H1 (cell line): ENCODE measurements around the gene SLC35B1. TPM values are rescaled to one million over a fixed set of nuclear protein-coding genes. Genes with fewer than 3 reads are reported as not detected.

ENCODE experiments used
- CTCF ChIA-PET: fragments of 300-600 bp; sonication (Branson Sonifier 250); formaldehyde crosslinking; loops from one replicate; lab custom pipeline; 2021; ENCODE audit not compliant: partially characterized antibody; lab: Charles Lee
- POLR2A ChIA-PET: fragments of 300-600 bp; sonication (Branson Sonifier 250); formaldehyde crosslinking; loops from one replicate; lab custom pipeline; 2021; ENCODE audit warnings: inconsistent platforms; ENCODE audit not compliant: partially characterized antibody; lab: Charles Lee
- DNase-seq, 2 experiments: peaks; one replicate each; pipeline versions ENCODE4 v3.0.0 to v3.0.0-alpha.2; 2010 to 2022; ENCODE audit warnings: low spot score in 2 of 2, low read depth in 1 of 2, mixed read lengths in 1 of 2
- FAIRE-seq: peaks from 2 replicates; lab custom pipeline; 2011; peaks lifted over from hg19 to GRCh38; lab: Jason Lieb, UNC
- H2AFZ ChIP-seq: 2 replicates; pipeline ENCODE4 v1.8.1; 2012; ENCODE audit warnings: low read length, inconsistent platforms
- H2AK5ac ChIP-seq: 2 replicates; pipeline ENCODE4 v1.6.1; 2013; ENCODE audit warnings: low read depth, low read length
- H2BK120ac ChIP-seq: replicated peaks from 2 replicates; pipeline ENCODE3; 2013; ENCODE audit warnings: low read depth, low read length, inconsistent platforms
- H2BK12ac ChIP-seq: 2 replicates; pipeline ENCODE4 v1.6.1; 2013; ENCODE audit warnings: low read depth, low read length
- H2BK15ac ChIP-seq: 2 replicates; pipeline ENCODE4 v1.6.1; 2013; ENCODE audit warnings: low read length
- H2BK20ac ChIP-seq: 2 replicates; pipeline ENCODE4 v1.6.1; 2013; ENCODE audit warnings: low read length
- H2BK5ac ChIP-seq: 2 replicates; pipeline ENCODE4 v1.6.1; 2013; ENCODE audit warnings: low read depth, low read length
- H3K14ac ChIP-seq: 2 replicates; pipeline ENCODE4 v1.6.1; 2013; ENCODE audit warnings: inconsistent platforms; ENCODE audit not compliant: insufficient read length
- H3K18ac ChIP-seq: 2 replicates; pipeline ENCODE4 v1.6.1; 2013; ENCODE audit warnings: low read length; ENCODE audit errors: extremely low read depth
- H3K23ac ChIP-seq: 2 replicates; pipeline ENCODE4 v1.6.1; 2013; ENCODE audit warnings: inconsistent platforms; ENCODE audit not compliant: insufficient read length
- H3K23me2 ChIP-seq: 2 replicates; pipeline ENCODE4 v1.6.1; 2013; ENCODE audit warnings: low read depth, low read length
- H3K27ac ChIP-seq: 2 replicates; pipeline ENCODE4 v1.6.1; 2011; ENCODE audit warnings: low read depth, low read length, inconsistent platforms
- H3K27me3 ChIP-seq, 4 experiments: replicated peaks in 1 of 4; 1 replicate in 1 of 4; 2 replicates in 3 of 4; pipeline versions ENCODE4 v1.6.1 to v1.8.1; 2011 to 2013; ENCODE audit warnings: low read length in 3 of 4, mild to moderate bottlenecking in 3 of 4, inconsistent platforms in 2 of 4, mixed read lengths in 2 of 4, moderate library complexity in 1 of 4; ENCODE audit not compliant: control insufficient read depth in 3 of 4, insufficient read depth in 3 of 4; ENCODE audit errors: extremely low read depth in 1 of 4
- H3K36me3 ChIP-seq, 4 experiments: 2 replicates each; pipeline versions ENCODE4 v1.6.1 to v1.8.1; 2011 to 2013; ENCODE audit warnings: mild to moderate bottlenecking in 4 of 4, low read length in 3 of 4, moderate library complexity in 2 of 4, control low read depth in 1 of 4, inconsistent platforms in 1 of 4; ENCODE audit not compliant: insufficient read depth in 4 of 4, control insufficient read depth in 2 of 4
- H3K4ac ChIP-seq: replicated peaks from 2 replicates; pipeline ENCODE3; 2013; ENCODE audit warnings: low read length, low read depth, mixed read lengths, inconsistent platforms; ENCODE audit not compliant: insufficient read length
- H3K4me1 ChIP-seq, 4 experiments: replicated peaks in 1 of 4; 1 replicate in 1 of 4; 2 replicates in 3 of 4; pipeline versions ENCODE4 v1.6.1 to v1.8.1; 2011 to 2013; ENCODE audit warnings: low read length in 3 of 4, inconsistent platforms in 2 of 4, mixed read lengths in 1 of 4; ENCODE audit not compliant: insufficient read depth in 4 of 4, control insufficient read depth in 3 of 4
- H3K4me2 ChIP-seq, 2 experiments: 2 replicates each; pipeline versions ENCODE4 v1.6.1 to v1.8.1; 2011 to 2013; ENCODE audit warnings: low read depth in 2 of 2, low read length in 2 of 2, control low read depth in 1 of 2, inconsistent platforms in 1 of 2, mild to moderate bottlenecking in 1 of 2; ENCODE audit not compliant: insufficient read depth in 1 of 2
- H3K4me3 ChIP-seq, 4 experiments: fragments of 200-600, 300-600 bp in 1 of 4; sonication (generic), shearing (Covaris generic), sonication (Bioruptor Twin) in 1 of 4; 2 replicates each; pipeline versions ENCODE4 v1.5.1 to v1.8.1; 2011 to 2016; ENCODE audit warnings: low read length in 4 of 4, low read depth in 3 of 4, control low read depth in 2 of 4, inconsistent platforms in 2 of 4, mild to moderate bottlenecking in 2 of 4, mixed read lengths in 1 of 4, moderate library complexity in 1 of 4; ENCODE audit not compliant: insufficient read depth in 2 of 4; ENCODE audit errors: extremely low read depth in 1 of 4
- H3K56ac ChIP-seq: replicated peaks from 2 replicates; pipeline ENCODE3; 2013; ENCODE audit warnings: low read depth, mild to moderate bottlenecking, mixed read lengths, low read length, inconsistent platforms; ENCODE audit not compliant: insufficient read length
- H3K79me1 ChIP-seq: 2 replicates; pipeline ENCODE4 v1.6.1; 2013; ENCODE audit warnings: low read depth, low read length, control low read depth
- H3K79me2 ChIP-seq, 2 experiments: 2 replicates each; pipeline versions ENCODE4 v1.6.1 to v1.8.1; 2012 to 2013; ENCODE audit warnings: low read length in 2 of 2, mild to moderate bottlenecking in 2 of 2, inconsistent platforms in 1 of 2; ENCODE audit not compliant: insufficient read depth in 2 of 2, control insufficient read depth in 1 of 2
- H3K9ac ChIP-seq, 4 experiments: replicated peaks in 1 of 4; 1 replicate in 1 of 4; 2 replicates in 3 of 4; pipeline versions ENCODE4 v1.6.1 to v1.8.1; 2011 to 2013; ENCODE audit warnings: low read depth in 3 of 4, low read length in 3 of 4, control low read depth in 2 of 4, mild to moderate bottlenecking in 2 of 4, moderate library complexity in 2 of 4, inconsistent platforms in 1 of 4; ENCODE audit errors: extremely low read depth in 1 of 4
- H3K9me3 ChIP-seq, 2 experiments: 2 replicates each; pipeline versions ENCODE4 v1.6.1 to v1.8.1; 2012 to 2013; ENCODE audit warnings: mild to moderate bottlenecking in 2 of 2, moderate library complexity in 2 of 2, control low read depth in 1 of 2, inconsistent platforms in 1 of 2, low read depth in 1 of 2, low read length in 1 of 2, mixed read lengths in 1 of 2; ENCODE audit not compliant: insufficient read depth in 2 of 2
- H4K20me1 ChIP-seq, 2 experiments: replicated peaks in 1 of 2; 2 replicates each; pipeline versions ENCODE3 to v1.8.1; 2011 to 2013; ENCODE audit warnings: inconsistent platforms in 2 of 2, low read length in 2 of 2, mild to moderate bottlenecking in 1 of 2; ENCODE audit not compliant: insufficient read depth in 2 of 2, control insufficient read depth in 1 of 2
- H4K5ac ChIP-seq: 2 replicates; pipeline ENCODE4 v1.6.1; 2013; ENCODE audit warnings: low read length, low read depth, mixed read lengths, inconsistent platforms; ENCODE audit not compliant: insufficient read length
- H4K8ac ChIP-seq: 2 replicates; pipeline ENCODE4 v1.8.0; 2013; ENCODE audit warnings: mild to moderate bottlenecking, moderate library complexity, low read length, inconsistent platforms; ENCODE audit not compliant: insufficient read depth; ENCODE audit errors: extremely low read depth
- H4K91ac ChIP-seq: replicated peaks from 2 replicates; pipeline ENCODE3; 2013; ENCODE audit warnings: low read length, mixed read lengths, inconsistent platforms; ENCODE audit not compliant: insufficient read length
- CEBPB ChIP-seq: IDR thresholded peaks from 2 replicates; pipeline ENCODE4 v1.6.1; 2012; ENCODE audit warnings: low read depth, low read length
- EGR1 ChIP-seq: IDR thresholded peaks from 2 replicates; pipeline ENCODE4 v1.6.1; 2011; ENCODE audit warnings: low read depth, low read length, borderline replicate concordance
- GABPA ChIP-seq: IDR thresholded peaks from 2 replicates; pipeline ENCODE4 v1.6.1; 2011; ENCODE audit warnings: mild to moderate bottlenecking, low read length, moderate library complexity, borderline replicate concordance; ENCODE audit not compliant: insufficient read depth
- NANOG ChIP-seq: IDR thresholded peaks from 2 replicates; pipeline ENCODE4 v1.6.1; 2011; ENCODE audit warnings: low read length, low read depth, mild to moderate bottlenecking, inconsistent platforms; ENCODE audit not compliant: insufficient read depth, poor library complexity, severe bottlenecking
- WGBS, 2 experiments: shearing (Covaris generic) in 1 of 2; methylation state at CpG; one replicate each; pipeline versions ENCODE4 v1.1.6 to v1.1.7; 2013 to 2015; ENCODE audit warnings: low lambda C conversion rate in 2 of 2, mixed read lengths in 2 of 2, inconsistent platforms in 1 of 2, low coverage in 1 of 2, missing lambda C conversion rate in 1 of 2; ENCODE audit not compliant: insufficient replicate concordance in 2 of 2, insufficient coverage in 1 of 2, insufficient read length in 1 of 2; ENCODE audit errors: extremely low coverage in 1 of 2, missing lambda C conversion rate in 1 of 2; 5-methylcytosine and 5-hydroxymethylcytosine counted together
- polyA plus RNA-seq, 7 experiments: library from polyadenylated mRNA; depleted of rRNA in 3 of 7; stranded (reverse) in 5 of 7; unstranded in 2 of 7; fragments of >200 nt in 5 of 7; fragments of 200-250 nt in 2 of 7; gene quantifications; 1 replicate in 5 of 7; 2 replicates in 1 of 7; 4 replicates in 1 of 7; pipeline versions ENCODE4 v1.2.1 to v1.2.3, GENCODE V29; 2011 to 2013; ENCODE audit warnings: missing spikeins in 2 of 7, mixed read lengths in 2 of 7
- total RNA-seq: library from RNA; stranded (reverse); fragmentation: NEBNext Ultra II Directional; extraction: Animal tissue kit (Norgen Biotek cat#: 25700); gene quantifications from 2 replicates; pipeline ENCODE4 v1.2.1, GENCODE V29; 2021

The SLC35B1 gene
- total and polyA plus RNA-seq, 2 of the 8 experiments (the other 6 are each of a cell fraction or from before 2014, with no cell fraction given): 56.5 to 87.7 TPM

DNA sequence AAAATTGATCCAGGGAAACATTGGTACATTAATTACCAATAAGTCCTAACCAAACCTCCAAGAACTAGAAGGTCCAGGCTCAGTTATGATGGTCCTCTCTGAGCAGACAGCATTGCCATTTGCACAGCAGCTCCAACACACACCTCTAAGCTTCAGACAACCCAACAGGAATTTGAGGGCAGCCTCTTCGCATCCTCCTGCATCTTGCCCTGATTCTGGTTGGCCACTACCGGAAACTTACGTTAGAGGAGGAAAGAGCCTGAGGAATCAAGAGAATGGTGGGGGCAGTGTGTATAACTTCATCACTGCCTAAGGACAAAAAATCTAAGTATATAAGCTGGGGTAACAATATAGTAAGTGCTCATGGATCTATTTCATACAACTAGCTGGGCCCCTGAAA lies 40.5 kb upstream of the SLC35B1 start:
- ChIA-PET CTCF (interaction anchor here (1.0 to 1.4 kb wide), 3 partner anchors 44 to 250 kb away, joined by 3 read pairs; no protein-coding TSS in a partner anchor), POLR2A (interaction anchor here (1.3 to 3.0 kb wide), 2 partner anchors 10 to 16 kb away, joined by 4 to 17 read pairs; partner anchors contain the start of gene FAM117A)
- Histone ChIP-seq H3K4ac (no peak overlapping the region), H4K91ac (no peak overlapping the region), H3K14ac (no peak overlapping the region), H3K9me3 (no peaks in the 10 kb centered on the region), H2BK20ac (no peak overlapping the region), H3K27ac (no peak overlapping the region), H3K4me2 (no peak overlapping the region), H3K79me1 (peaks cover 2% of the 10 kb centered on the region; the same call in 1 of the 2 replicates), H3K36me3 (peaks cover 0 to 4% (median 0%) of the 10 kb centered on the region in 4 experiments; a peak in 3 of 8 replicates), H4K8ac (no peak overlapping the region), H3K79me2 (peaks cover 0 to 40% of the 10 kb centered on the region in 2 experiments; a peak in 3 of 4 replicates), H2BK15ac (no peak overlapping the region), H3K23ac (no peak overlapping the region), H3K23me2 (no peaks in the 10 kb centered on the region), H3K56ac (no peak overlapping the region), H2BK120ac (no peak overlapping the region), H2BK12ac (no peak overlapping the region), H4K5ac (no peak overlapping the region), H2AFZ (no peak overlapping the region), H2AK5ac (no peak overlapping the region), H3K9ac (no peak overlapping the region), H2BK5ac (no peak overlapping the region), H3K18ac (no peak overlapping the region), H4K20me1 (peaks cover 0 to 13% of the 10 kb centered on the region in 2 experiments), H3K4me1 (peaks cover 0 to 2% (median 0%) of the 10 kb centered on the region in 4 experiments; a peak in 2 of 7 replicates), H3K4me3 (no peak overlapping the region), H3K27me3 (no peaks in the 10 kb centered on the region)
- DNase-seq (no peak), FAIRE-seq (no peak)
- 90% methylated on average over 3 of the region's 3 CpGs; no CpG with 5 or more reads in 1 of the 2 experiments for WGBS, 2 experiments
- TF ChIP-seq CEBPB (no peak), NANOG (no peak), EGR1 (no peak), GABPA (no peak)
